Fibroblast of pulmonary artery (primary cell): Measurements from ENCODE around the gene MRPL43.

Source experiments
- DNase-seq: peaks from one replicate; pipeline ENCODE4 v3.0.0-alpha.2; 2010; ENCODE audit warnings: low read depth
- H3K4me3 ChIP-seq: replicated peaks from 2 replicates; pipeline ENCODE4 v1.5.1; 2011; ENCODE audit warnings: low read depth, mild to moderate bottlenecking, control low read depth, low read length, moderate library complexity
- TF ChIP-seq, protein P1 (sequence below): IDR thresholded peaks from 2 replicates; pipeline ENCODE4 v1.5.1; 2011; ENCODE audit warnings: mild to moderate bottlenecking, control low read depth, low read length, inconsistent platforms; ENCODE audit errors: missing control alignments

The MRPL43 gene

DNA sequence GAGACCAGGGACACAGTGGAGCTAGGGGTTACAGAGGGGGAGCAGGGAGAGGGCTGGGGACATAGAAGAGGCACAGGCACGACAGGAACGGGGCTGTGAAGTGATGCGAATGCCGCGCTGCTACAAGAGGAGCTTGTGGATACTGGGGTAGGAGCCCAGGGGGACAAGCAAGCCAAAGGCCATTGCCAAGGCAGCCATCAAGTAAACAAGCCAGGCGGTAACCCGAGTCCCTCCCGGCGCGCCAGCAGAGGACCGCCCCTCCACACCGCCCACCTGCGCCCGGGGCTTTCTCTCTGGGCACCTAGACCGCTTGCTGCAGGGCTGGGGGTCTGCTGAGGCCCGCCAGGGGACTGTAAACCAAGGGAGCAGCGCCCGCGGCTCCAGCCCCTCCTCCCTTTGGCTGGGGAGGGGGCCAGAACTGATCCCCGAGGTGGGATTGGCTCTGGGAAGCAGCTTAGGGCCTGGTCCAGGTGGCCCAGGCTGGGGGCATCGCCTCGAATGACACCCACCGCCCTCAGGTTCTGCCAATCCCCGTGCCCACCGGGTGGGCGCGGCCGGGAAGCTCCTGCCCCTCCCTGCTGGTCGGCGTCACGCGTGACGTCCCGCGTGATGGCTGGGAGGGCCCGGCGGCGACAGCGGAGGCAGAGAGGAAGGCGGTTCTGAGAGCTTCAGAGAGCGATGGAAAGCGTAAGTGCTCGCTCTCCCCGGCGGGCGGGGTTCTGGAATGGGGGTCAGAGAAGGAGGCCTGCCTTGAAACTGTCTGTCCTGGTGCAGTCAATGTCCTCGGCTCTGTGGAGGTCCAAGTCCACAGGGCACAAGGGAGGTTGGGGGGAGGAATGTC, 44.7 kb upstream of the MRPL43 start:
- peak overlapping the region; percentile 89 for H3K4me3 ChIP-seq
- DNase-seq, result peak; percentile 66
- TF ChIP-seq, protein P1, sequence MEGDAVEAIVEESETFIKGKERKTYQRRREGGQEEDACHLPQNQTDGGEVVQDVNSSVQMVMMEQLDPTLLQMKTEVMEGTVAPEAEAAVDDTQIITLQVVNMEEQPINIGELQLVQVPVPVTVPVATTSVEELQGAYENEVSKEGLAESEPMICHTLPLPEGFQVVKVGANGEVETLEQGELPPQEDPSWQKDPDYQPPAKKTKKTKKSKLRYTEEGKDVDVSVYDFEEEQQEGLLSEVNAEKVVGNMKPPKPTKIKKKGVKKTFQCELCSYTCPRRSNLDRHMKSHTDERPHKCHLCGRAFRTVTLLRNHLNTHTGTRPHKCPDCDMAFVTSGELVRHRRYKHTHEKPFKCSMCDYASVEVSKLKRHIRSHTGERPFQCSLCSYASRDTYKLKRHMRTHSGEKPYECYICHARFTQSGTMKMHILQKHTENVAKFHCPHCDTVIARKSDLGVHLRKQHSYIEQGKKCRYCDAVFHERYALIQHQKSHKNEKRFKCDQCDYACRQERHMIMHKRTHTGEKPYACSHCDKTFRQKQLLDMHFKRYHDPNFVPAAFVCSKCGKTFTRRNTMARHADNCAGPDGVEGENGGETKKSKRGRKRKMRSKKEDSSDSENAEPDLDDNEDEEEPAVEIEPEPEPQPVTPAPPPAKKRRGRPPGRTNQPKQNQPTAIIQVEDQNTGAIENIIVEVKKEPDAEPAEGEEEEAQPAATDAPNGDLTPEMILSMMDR, result no peak

DNA sequence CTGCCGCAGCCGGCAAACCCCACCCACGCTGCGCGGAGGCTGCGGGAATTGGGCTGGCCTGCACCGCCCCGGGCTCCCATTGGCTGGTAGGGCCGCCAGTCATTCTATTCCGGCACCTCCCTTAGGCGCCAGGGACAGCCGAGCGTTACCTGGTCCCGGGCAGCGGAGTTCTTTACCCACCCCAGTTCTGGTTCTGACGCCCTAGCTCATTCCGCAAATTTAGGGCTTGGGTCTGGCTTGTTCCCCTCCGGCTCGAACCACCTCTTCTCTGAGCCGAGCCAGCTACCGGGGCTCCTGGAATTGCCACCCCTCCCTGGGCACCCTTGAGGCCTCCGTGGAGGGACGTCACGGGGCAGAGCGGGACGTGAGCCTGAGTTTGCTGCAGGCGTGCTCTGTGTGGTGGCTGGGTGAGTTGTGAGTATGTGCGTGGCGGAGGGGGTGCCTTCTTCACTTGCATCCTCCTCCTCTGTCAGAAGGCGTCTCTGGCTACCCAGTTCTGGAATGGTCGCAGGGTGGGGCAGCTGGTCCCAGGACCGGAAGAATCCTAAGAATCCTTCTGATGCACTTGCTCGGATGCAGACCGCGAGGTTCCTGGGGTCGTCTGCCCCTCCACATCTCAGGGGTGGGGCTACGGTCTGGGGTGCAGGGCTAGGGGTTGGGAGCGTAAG, 44.0 kb upstream of the MRPL43 start, which contains the start of the genes PDZD7 and SFXN3:
PDZD7 (minus strand) TSS at position 2 of the 668 bp plus-strand sequence. CDS start 910 bp downstream, outside the sequence.
SFXN3 (plus strand) TSS at position 107 of the 668 bp plus-strand sequence. CDS start 3,461 bp downstream, outside the sequence.
- TF ChIP-seq, protein P1, result no peak
- DNase-seq, result peak; percentile 95
- peak within 1 kb of the TSS; percentile 89 for H3K4me3 ChIP-seq

DNA sequence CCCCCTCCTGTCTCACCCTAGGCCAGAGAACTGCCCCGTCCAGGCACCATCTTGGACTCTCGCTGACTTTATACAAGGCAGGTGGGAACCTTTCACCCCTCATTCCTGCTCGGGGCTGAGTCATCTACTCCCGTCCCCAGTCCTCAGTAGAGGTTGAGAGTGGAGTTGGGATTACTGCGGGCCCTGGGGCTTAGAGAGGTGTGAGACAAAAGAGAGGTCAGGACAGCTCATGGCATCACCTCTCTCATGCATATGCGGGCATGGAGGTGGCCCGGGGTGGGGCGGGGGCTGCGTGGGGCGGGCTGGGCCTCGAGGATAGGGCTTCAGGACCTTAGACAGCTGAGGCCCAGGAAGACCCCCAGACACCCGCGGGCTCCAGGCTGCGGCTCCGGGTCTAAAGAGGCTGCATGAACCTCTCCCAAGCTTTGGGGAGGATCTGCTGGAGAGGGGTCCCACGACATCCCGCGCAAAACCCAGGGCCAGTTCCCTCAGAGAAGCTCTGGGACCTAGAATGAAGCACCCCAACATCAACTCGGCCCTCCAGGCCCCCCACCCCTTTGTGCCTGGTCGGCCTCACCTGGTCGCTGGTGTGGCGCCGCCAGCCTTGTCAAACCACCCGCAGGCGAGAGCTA, 43.3 kb upstream of the MRPL43 start:
- peak overlapping the region; percentile 89 for H3K4me3 ChIP-seq
- TF ChIP-seq, protein P1, result no peak
- no peak for DNase-seq

DNA sequence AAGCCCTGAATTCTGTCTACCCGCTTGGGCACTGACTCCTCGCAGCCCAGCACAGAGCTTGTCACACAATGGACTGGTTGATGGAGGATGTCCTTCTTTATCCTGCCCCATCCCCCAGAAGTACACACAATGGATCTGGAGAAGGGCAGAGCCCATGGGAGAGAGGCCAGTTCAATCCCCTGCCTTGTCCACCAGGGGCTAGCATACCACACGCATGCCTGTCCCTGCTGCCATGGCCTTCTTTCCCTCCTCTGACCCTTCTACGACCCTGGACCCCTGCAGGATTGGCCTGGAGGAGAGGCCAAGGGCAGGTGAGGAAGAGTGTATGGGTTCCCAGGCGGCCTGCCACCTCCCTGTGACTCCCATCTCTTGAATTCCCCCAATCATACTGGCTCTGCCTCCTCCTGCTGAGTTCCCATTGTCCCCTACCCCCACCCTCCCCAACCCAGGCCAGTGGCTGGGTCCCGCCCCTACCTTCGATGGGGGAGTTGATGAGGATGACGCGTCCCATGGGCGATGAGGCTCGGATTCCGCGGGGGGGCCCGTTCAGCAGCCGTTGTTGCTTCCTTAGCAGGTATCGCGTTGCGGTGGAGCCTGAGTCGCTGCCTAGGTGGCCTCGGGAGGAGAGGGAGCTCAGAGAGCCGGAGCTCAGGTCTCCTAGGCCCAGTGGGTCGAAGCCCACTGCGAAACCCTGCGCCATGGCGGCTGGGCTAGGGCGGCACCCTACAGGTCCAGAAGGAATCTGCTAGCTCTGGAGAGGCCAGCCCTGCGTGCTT, 42.4 kb upstream of the MRPL43 start:
- no peak for DNase-seq
- TF ChIP-seq, protein P1, result peak; percentile 11
- no peak overlapping the region for H3K4me3 ChIP-seq

DNA sequence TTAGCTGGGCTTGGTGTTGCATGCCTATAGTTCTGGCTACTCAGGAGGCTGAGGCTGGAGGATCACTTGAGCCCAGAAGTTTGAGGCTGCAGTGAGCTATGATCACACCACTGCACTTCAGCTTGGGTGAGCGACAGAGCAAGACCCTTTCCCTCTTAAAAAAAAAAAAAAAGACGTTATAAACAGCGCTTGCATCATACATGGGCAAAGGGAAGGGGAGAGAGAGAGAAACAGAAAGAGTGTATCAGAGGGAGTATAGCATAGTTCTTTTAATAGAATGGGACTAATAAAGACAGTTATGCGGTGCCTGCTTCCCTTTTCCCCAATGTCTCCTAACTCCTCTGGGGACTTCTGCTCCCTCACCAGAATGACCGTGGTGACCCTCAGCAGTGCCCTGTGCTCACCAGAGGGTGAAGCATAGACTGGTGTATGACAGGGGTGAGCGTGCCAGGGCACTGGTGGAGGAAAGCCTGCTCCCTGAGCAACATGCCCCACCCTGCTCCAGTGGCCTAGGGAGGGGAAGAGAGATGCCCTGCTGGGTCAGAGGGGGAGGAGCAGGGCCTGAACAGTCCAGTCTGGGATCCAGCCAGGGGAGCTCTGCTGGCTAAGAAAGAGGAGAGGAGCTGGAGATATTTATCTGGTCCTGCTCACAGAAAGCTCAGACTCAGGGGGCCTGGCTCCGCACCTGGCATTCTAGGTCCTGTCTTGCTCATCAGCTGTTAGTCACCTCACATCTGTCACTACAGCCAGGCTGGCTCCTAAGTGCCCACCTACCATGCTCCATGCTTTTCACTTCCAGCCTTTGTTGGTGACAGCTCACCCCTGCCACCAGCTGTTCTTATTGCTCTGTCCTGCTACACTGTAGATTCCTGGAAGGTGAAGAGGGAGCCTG, 41.4 kb upstream of the MRPL43 start:
- H3K4me3 ChIP-seq, result no peak overlapping the region
- TF ChIP-seq, protein P1, result no peak
- no peak for DNase-seq
